ENCODE results near the gene JSRP1.

JSRP1 gene

GRCh38 chr19:2244125-2244411 is 12.1 kb downstream of the JSRP1 start:
- H3F3A ChIP-seq (ENCODE audit: control insufficient read depth, insufficient read depth), result no peaks in the 10 kb centered on the region
- H3K9me2 ChIP-seq (replicated peaks; ENCODE audit: control insufficient read depth, low read length), result no peaks in the 10 kb centered on the region
- no peaks in the 10 kb centered on the region for H3K9me3 ChIP-seq (ENCODE audit: control insufficient read depth, insufficient read depth, low read length)
- no peak overlapping the region for H3K4me2 ChIP-seq (ENCODE audit: low read length)
- peaks cover 93% of the 10 kb centered on the region for H3K36me3 ChIP-seq (ENCODE audit: control insufficient read depth, low read length)
- H3K4me3 ChIP-seq (ENCODE audit: low read length), result no peak overlapping the region
- TF ChIP-seq CTCF (IDR thresholded peaks at IDR 0.05; ENCODE audit: low read depth, low read length, poor library complexity, severe bottlenecking) (no peak), EZH2phosphoT487 (IDR thresholded peaks at IDR 0.05; ENCODE audit: borderline replicate concordance, low read length) (no peak)
- no peaks in the 10 kb centered on the region for H3K27me3 ChIP-seq (ENCODE audit: control insufficient read depth, low read length)
- no peak overlapping the region for H3K27ac ChIP-seq (ENCODE audit: low read depth, low read length)
- H3K79me2 ChIP-seq (ENCODE audit: control insufficient read depth, low read length), result peaks cover 57% of the 10 kb centered on the region
- peaks cover 20% of the 10 kb centered on the region for H3K4me1 ChIP-seq (ENCODE audit: control insufficient read depth, low read length)
- peaks cover 27% of the 10 kb centered on the region for H4K20me1 ChIP-seq (ENCODE audit: control insufficient read depth, insufficient read depth, low read depth, low read length)

GRCh38 chr19:2243274-2244124 is 12.7 kb downstream of the JSRP1 start:
- H3K4me1 ChIP-seq (ENCODE audit: control insufficient read depth, low read length), result peaks cover 26% of the 10 kb centered on the region
- H3K36me3 ChIP-seq (ENCODE audit: control insufficient read depth, low read length), result peaks cover 97% of the 10 kb centered on the region

GRCh38 chr19:2242816-2243215 is 13.4 kb downstream of the JSRP1 start:
- H3K4me1 ChIP-seq (ENCODE audit: control insufficient read depth, low read length), result peaks cover 33% of the 10 kb centered on the region
- no peak overlapping the region for H3K4me3 ChIP-seq (ENCODE audit: low read length)
- no peaks in the 10 kb centered on the region for H3K9me2 ChIP-seq (replicated peaks; ENCODE audit: control insufficient read depth, low read length)
- no peak overlapping the region for H3K27ac ChIP-seq (ENCODE audit: low read depth, low read length)
- peaks cover 39% of the 10 kb centered on the region for H4K20me1 ChIP-seq (ENCODE audit: control insufficient read depth, insufficient read depth, low read depth, low read length)
- no peaks in the 10 kb centered on the region for H3K27me3 ChIP-seq (ENCODE audit: control insufficient read depth, low read length)
- H3F3A ChIP-seq (ENCODE audit: control insufficient read depth, insufficient read depth), result no peaks in the 10 kb centered on the region
- H3K36me3 ChIP-seq (ENCODE audit: control insufficient read depth, low read length), result peaks cover 99% of the 10 kb centered on the region
- H3K79me2 ChIP-seq (ENCODE audit: control insufficient read depth, low read length), result peaks cover 70% of the 10 kb centered on the region
- no peaks in the 10 kb centered on the region for H3K9me3 ChIP-seq (ENCODE audit: control insufficient read depth, insufficient read depth, low read length)
- no peak overlapping the region for H3K4me2 ChIP-seq (ENCODE audit: low read length)
- TF ChIP-seq EZH2phosphoT487 (IDR thresholded peaks at IDR 0.05; ENCODE audit: borderline replicate concordance, low read length) (no peak), CTCF (IDR thresholded peaks at IDR 0.05; ENCODE audit: low read depth, low read length, poor library complexity, severe bottlenecking) (no peak)

More at GRCh38 chr19:2243274-2244124, 12.7 kb downstream of the JSRP1 start:
- Histone ChIP-seq H3K9me3 (ENCODE audit: control insufficient read depth, insufficient read depth, low read length) (no peaks in the 10 kb centered on the region), H3F3A (ENCODE audit: control insufficient read depth, insufficient read depth) (no peaks in the 10 kb centered on the region), H3K4me3 (ENCODE audit: low read length) (no peak overlapping the region), H3K79me2 (ENCODE audit: control insufficient read depth, low read length) (peaks cover 63% of the 10 kb centered on the region), H3K4me2 (ENCODE audit: low read length) (no peak overlapping the region), H4K20me1 (ENCODE audit: control insufficient read depth, insufficient read depth, low read depth, low read length) (peaks cover 32% of the 10 kb centered on the region), H3K9me2 (replicated peaks; ENCODE audit: control insufficient read depth, low read length) (no peaks in the 10 kb centered on the region), H3K27me3 (ENCODE audit: control insufficient read depth, low read length) (no peaks in the 10 kb centered on the region), H3K27ac (ENCODE audit: low read depth, low read length) (no peak overlapping the region)
- TF ChIP-seq EZH2phosphoT487 (IDR thresholded peaks at IDR 0.05; ENCODE audit: borderline replicate concordance, low read length) (no peak), CTCF (IDR thresholded peaks at IDR 0.05; ENCODE audit: low read depth, low read length, poor library complexity, severe bottlenecking) (no peak)
